Astrocyte (in vitro differentiated cells and primary cell): ENCODE measurements around the gene TRAFD1. TPM values are rescaled to one million over a fixed set of nuclear protein-coding genes. Genes with fewer than 3 reads are reported as not detected.

Experiments used
- DNase-seq: peaks from one replicate; pipeline ENCODE4 v3.0.0-alpha.2; 2010; ENCODE audit warnings: low read depth
- FAIRE-seq: peaks from 2 replicates; lab custom pipeline; 2011; peaks lifted over from hg19 to GRCh38; lab: Jason Lieb, UNC
- H2AFZ ChIP-seq: 2 replicates; pipeline ENCODE4 v1.6.0; 2012; ENCODE audit warnings: low read depth, low read length, inconsistent platforms
- H3K27ac ChIP-seq: 2 replicates; pipeline ENCODE4 v1.5.1; 2011; ENCODE audit warnings: low read depth, low read length, inconsistent platforms
- H3K27me3 ChIP-seq: 2 replicates; pipeline ENCODE4 v1.6.0; 2011; ENCODE audit warnings: low read length, inconsistent platforms; ENCODE audit not compliant: insufficient read depth
- H3K36me3 ChIP-seq: 2 replicates; pipeline ENCODE4 v1.5.1; 2011; ENCODE audit warnings: low read length, inconsistent platforms; ENCODE audit not compliant: insufficient read depth
- H3K4me1 ChIP-seq: 2 replicates; pipeline ENCODE4 v1.5.1; 2011; ENCODE audit warnings: low read length, inconsistent platforms; ENCODE audit not compliant: insufficient read depth
- H3K4me2 ChIP-seq: 2 replicates; pipeline ENCODE4 v1.6.0; 2012; ENCODE audit warnings: low read length, inconsistent platforms
- H3K4me3 ChIP-seq: 2 replicates; pipeline ENCODE4 v1.5.1; 2011; ENCODE audit warnings: low read depth, mild to moderate bottlenecking, low read length, inconsistent platforms; ENCODE audit not compliant: insufficient read depth
- H3K79me2 ChIP-seq: 2 replicates; pipeline ENCODE4 v1.6.0; 2012; ENCODE audit warnings: mild to moderate bottlenecking, low read length, inconsistent platforms; ENCODE audit not compliant: insufficient read depth
- H3K9ac ChIP-seq: 2 replicates; pipeline ENCODE4 v1.6.0; 2012; ENCODE audit warnings: mild to moderate bottlenecking, low read length, inconsistent platforms
- H3K9me3 ChIP-seq: 2 replicates; pipeline ENCODE4 v1.5.1; 2012; ENCODE audit warnings: low read depth, mild to moderate bottlenecking, low read length, inconsistent platforms; ENCODE audit not compliant: insufficient read depth
- H4K20me1 ChIP-seq: 2 replicates; pipeline ENCODE4 v1.6.0; 2012; ENCODE audit warnings: low read length, inconsistent platforms; ENCODE audit not compliant: insufficient read depth
- H3K27ac Mint-ChIP-seq: one replicate; pipeline ENCODE4 v1.8.0; 2021; ENCODE audit warnings: mild to moderate bottlenecking, mixed read lengths; ENCODE audit not compliant: unreplicated experiment
- H3K27me3 Mint-ChIP-seq: one replicate; pipeline ENCODE4 v1.8.0; 2021; ENCODE audit warnings: low read depth, mixed read lengths; ENCODE audit not compliant: unreplicated experiment
- H3K36me3 Mint-ChIP-seq: one replicate; pipeline ENCODE4 v1.8.0; 2021; ENCODE audit warnings: low read depth, mixed read lengths; ENCODE audit not compliant: unreplicated experiment
- H3K4me1 Mint-ChIP-seq: one replicate; pipeline ENCODE4 v1.8.0; 2021; ENCODE audit warnings: low read depth, mixed read lengths; ENCODE audit not compliant: unreplicated experiment
- H3K4me3 Mint-ChIP-seq: one replicate; pipeline ENCODE4 v1.8.0; 2021; ENCODE audit warnings: mild to moderate bottlenecking, moderate library complexity, mixed read lengths; ENCODE audit not compliant: unreplicated experiment
- H3K9me3 Mint-ChIP-seq: one replicate; pipeline ENCODE4 v1.8.0; 2021; ENCODE audit warnings: mild to moderate bottlenecking, mixed read lengths; ENCODE audit not compliant: unreplicated experiment
- EZH2 ChIP-seq: IDR thresholded peaks from 2 replicates; pipeline ENCODE4 v1.6.1; 2012; ENCODE audit warnings: mild to moderate bottlenecking, low read length, inconsistent platforms; ENCODE audit not compliant: insufficient read depth
- total RNA-seq: library from RNA; stranded (reverse); gene quantifications from 2 replicates; pipeline ENCODE4 v1.2.1, GENCODE V29; 2021
- TF ChIP-seq, protein P1 (sequence below): IDR thresholded peaks from 2 replicates; pipeline ENCODE4 v1.5.1; 2011; ENCODE audit warnings: low read depth, mild to moderate bottlenecking, inconsistent platforms, low read length, moderate library complexity; ENCODE audit not compliant: insufficient read depth

The TRAFD1 gene
- total RNA-seq, 1 donor from 2014 or later = 35.6 TPM

GRCh38 chr12:112172556-112173324 is 47.4 kb downstream of the TRAFD1 start:
- H3K9me3 ChIP-seq = no peaks in the 10 kb centered on the region
- peaks cover 30% of the 10 kb centered on the region for H3K36me3 Mint-ChIP-seq
- no peaks in the 10 kb centered on the region for H4K20me1 ChIP-seq
- no peaks in the 10 kb centered on the region for H3K27me3 Mint-ChIP-seq
- H3K4me1 ChIP-seq = no peaks in the 10 kb centered on the region
- no peak overlapping the region for H3K4me3 Mint-ChIP-seq
- H3K9me3 Mint-ChIP-seq = no peaks in the 10 kb centered on the region
- H3K4me2 ChIP-seq = no peak overlapping the region
- TF ChIP-seq, protein P1, sequence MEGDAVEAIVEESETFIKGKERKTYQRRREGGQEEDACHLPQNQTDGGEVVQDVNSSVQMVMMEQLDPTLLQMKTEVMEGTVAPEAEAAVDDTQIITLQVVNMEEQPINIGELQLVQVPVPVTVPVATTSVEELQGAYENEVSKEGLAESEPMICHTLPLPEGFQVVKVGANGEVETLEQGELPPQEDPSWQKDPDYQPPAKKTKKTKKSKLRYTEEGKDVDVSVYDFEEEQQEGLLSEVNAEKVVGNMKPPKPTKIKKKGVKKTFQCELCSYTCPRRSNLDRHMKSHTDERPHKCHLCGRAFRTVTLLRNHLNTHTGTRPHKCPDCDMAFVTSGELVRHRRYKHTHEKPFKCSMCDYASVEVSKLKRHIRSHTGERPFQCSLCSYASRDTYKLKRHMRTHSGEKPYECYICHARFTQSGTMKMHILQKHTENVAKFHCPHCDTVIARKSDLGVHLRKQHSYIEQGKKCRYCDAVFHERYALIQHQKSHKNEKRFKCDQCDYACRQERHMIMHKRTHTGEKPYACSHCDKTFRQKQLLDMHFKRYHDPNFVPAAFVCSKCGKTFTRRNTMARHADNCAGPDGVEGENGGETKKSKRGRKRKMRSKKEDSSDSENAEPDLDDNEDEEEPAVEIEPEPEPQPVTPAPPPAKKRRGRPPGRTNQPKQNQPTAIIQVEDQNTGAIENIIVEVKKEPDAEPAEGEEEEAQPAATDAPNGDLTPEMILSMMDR = no peak
- TF ChIP-seq EZH2 = no peak
- H3K4me3 ChIP-seq = no peak overlapping the region
- peaks cover 13% of the 10 kb centered on the region for H3K36me3 ChIP-seq
- no peaks in the 10 kb centered on the region for H3K27me3 ChIP-seq
- H2AFZ ChIP-seq = no peak overlapping the region
- H3K4me1 Mint-ChIP-seq = peaks cover 3% of the 10 kb centered on the region
- no peaks in the 10 kb centered on the region for H3K79me2 ChIP-seq
- DNase-seq (no peak), FAIRE-seq (no peak)
- H3K27ac ChIP-seq = no peak overlapping the region
- H3K9ac ChIP-seq = no peak overlapping the region
- H3K27ac Mint-ChIP-seq = no peak overlapping the region

GRCh38 chr12:112175361-112176155 is 50.2 kb downstream of the TRAFD1 start:
- no peaks in the 10 kb centered on the region for H3K4me1 ChIP-seq
- H3K4me2 ChIP-seq = no peak overlapping the region
- Mint-ChIP-seq H3K36me3 (peaks cover 31% of the 10 kb centered on the region), H3K9me3 (no peaks in the 10 kb centered on the region), H3K27me3 (no peaks in the 10 kb centered on the region), H3K4me1 (peaks cover 3% of the 10 kb centered on the region), H3K27ac (peak overlapping the region; percentile 55), H3K4me3 (no peak overlapping the region)
- no peak overlapping the region for H2AFZ ChIP-seq
- H3K27ac ChIP-seq = no peak overlapping the region
- no peaks in the 10 kb centered on the region for H4K20me1 ChIP-seq
- H3K79me2 ChIP-seq = no peaks in the 10 kb centered on the region
- no peak overlapping the region for H3K9ac ChIP-seq
- TF ChIP-seq, protein P1 = no peak
- no peak for TF ChIP-seq EZH2
- no peaks in the 10 kb centered on the region for H3K9me3 ChIP-seq
- FAIRE-seq (no peak), DNase-seq (no peak)
- H3K27me3 ChIP-seq = no peaks in the 10 kb centered on the region
- H3K36me3 ChIP-seq = peaks cover 13% of the 10 kb centered on the region
- no peak overlapping the region for H3K4me3 ChIP-seq
